H1 (cell line): ENCODE measurements around the gene GABRG3. TPM values are rescaled to one million over a fixed set of nuclear protein-coding genes. Genes with fewer than 3 reads are reported as not detected.

Experiments used
- CTCF ChIA-PET: fragments of 300-600 bp; sonication (Branson Sonifier 250); formaldehyde crosslinking; loops from one replicate; lab custom pipeline; 2021; ENCODE audit not compliant: partially characterized antibody; lab: Charles Lee
- POLR2A ChIA-PET: fragments of 300-600 bp; sonication (Branson Sonifier 250); formaldehyde crosslinking; loops from one replicate; lab custom pipeline; 2021; ENCODE audit warnings: inconsistent platforms; ENCODE audit not compliant: partially characterized antibody; lab: Charles Lee
- DNase-seq, 2 experiments: peaks; one replicate each; pipeline versions ENCODE4 v3.0.0 to v3.0.0-alpha.2; 2010 to 2022; ENCODE audit warnings: low spot score in 2 of 2, low read depth in 1 of 2, mixed read lengths in 1 of 2
- FAIRE-seq: peaks from 2 replicates; lab custom pipeline; 2011; peaks lifted over from hg19 to GRCh38; lab: Jason Lieb, UNC
- H2AFZ ChIP-seq: 2 replicates; pipeline ENCODE4 v1.8.1; 2012; ENCODE audit warnings: low read length, inconsistent platforms
- H2AK5ac ChIP-seq: 2 replicates; pipeline ENCODE4 v1.6.1; 2013; ENCODE audit warnings: low read depth, low read length
- H2BK120ac ChIP-seq: replicated peaks from 2 replicates; pipeline ENCODE3; 2013; ENCODE audit warnings: low read depth, low read length, inconsistent platforms
- H2BK12ac ChIP-seq: 2 replicates; pipeline ENCODE4 v1.6.1; 2013; ENCODE audit warnings: low read depth, low read length
- H2BK15ac ChIP-seq: 2 replicates; pipeline ENCODE4 v1.6.1; 2013; ENCODE audit warnings: low read length
- H2BK20ac ChIP-seq: 2 replicates; pipeline ENCODE4 v1.6.1; 2013; ENCODE audit warnings: low read length
- H2BK5ac ChIP-seq: 2 replicates; pipeline ENCODE4 v1.6.1; 2013; ENCODE audit warnings: low read depth, low read length
- H3K14ac ChIP-seq: 2 replicates; pipeline ENCODE4 v1.6.1; 2013; ENCODE audit warnings: inconsistent platforms; ENCODE audit not compliant: insufficient read length
- H3K18ac ChIP-seq: 2 replicates; pipeline ENCODE4 v1.6.1; 2013; ENCODE audit warnings: low read length; ENCODE audit errors: extremely low read depth
- H3K23ac ChIP-seq: 2 replicates; pipeline ENCODE4 v1.6.1; 2013; ENCODE audit warnings: inconsistent platforms; ENCODE audit not compliant: insufficient read length
- H3K23me2 ChIP-seq: 2 replicates; pipeline ENCODE4 v1.6.1; 2013; ENCODE audit warnings: low read depth, low read length
- H3K27ac ChIP-seq: 2 replicates; pipeline ENCODE4 v1.6.1; 2011; ENCODE audit warnings: low read depth, low read length, inconsistent platforms
- H3K27me3 ChIP-seq, 4 experiments: replicated peaks in 1 of 4; 1 replicate in 1 of 4; 2 replicates in 3 of 4; pipeline versions ENCODE4 v1.6.1 to v1.8.1; 2011 to 2013; ENCODE audit warnings: low read length in 3 of 4, mild to moderate bottlenecking in 3 of 4, inconsistent platforms in 2 of 4, mixed read lengths in 2 of 4, moderate library complexity in 1 of 4; ENCODE audit not compliant: control insufficient read depth in 3 of 4, insufficient read depth in 3 of 4; ENCODE audit errors: extremely low read depth in 1 of 4
- H3K36me3 ChIP-seq, 4 experiments: 2 replicates each; pipeline versions ENCODE4 v1.6.1 to v1.8.1; 2011 to 2013; ENCODE audit warnings: mild to moderate bottlenecking in 4 of 4, low read length in 3 of 4, moderate library complexity in 2 of 4, control low read depth in 1 of 4, inconsistent platforms in 1 of 4; ENCODE audit not compliant: insufficient read depth in 4 of 4, control insufficient read depth in 2 of 4
- H3K4ac ChIP-seq: replicated peaks from 2 replicates; pipeline ENCODE3; 2013; ENCODE audit warnings: low read length, low read depth, mixed read lengths, inconsistent platforms; ENCODE audit not compliant: insufficient read length
- H3K4me1 ChIP-seq, 4 experiments: replicated peaks in 1 of 4; 1 replicate in 1 of 4; 2 replicates in 3 of 4; pipeline versions ENCODE4 v1.6.1 to v1.8.1; 2011 to 2013; ENCODE audit warnings: low read length in 3 of 4, inconsistent platforms in 2 of 4, mixed read lengths in 1 of 4; ENCODE audit not compliant: insufficient read depth in 4 of 4, control insufficient read depth in 3 of 4
- H3K4me2 ChIP-seq, 2 experiments: 2 replicates each; pipeline versions ENCODE4 v1.6.1 to v1.8.1; 2011 to 2013; ENCODE audit warnings: low read depth in 2 of 2, low read length in 2 of 2, control low read depth in 1 of 2, inconsistent platforms in 1 of 2, mild to moderate bottlenecking in 1 of 2; ENCODE audit not compliant: insufficient read depth in 1 of 2
- H3K4me3 ChIP-seq, 4 experiments: fragments of 200-600, 300-600 bp in 1 of 4; sonication (generic), shearing (Covaris generic), sonication (Bioruptor Twin) in 1 of 4; 2 replicates each; pipeline versions ENCODE4 v1.5.1 to v1.8.1; 2011 to 2016; ENCODE audit warnings: low read length in 4 of 4, low read depth in 3 of 4, control low read depth in 2 of 4, inconsistent platforms in 2 of 4, mild to moderate bottlenecking in 2 of 4, mixed read lengths in 1 of 4, moderate library complexity in 1 of 4; ENCODE audit not compliant: insufficient read depth in 2 of 4; ENCODE audit errors: extremely low read depth in 1 of 4
- H3K56ac ChIP-seq: replicated peaks from 2 replicates; pipeline ENCODE3; 2013; ENCODE audit warnings: low read depth, mild to moderate bottlenecking, mixed read lengths, low read length, inconsistent platforms; ENCODE audit not compliant: insufficient read length
- H3K79me1 ChIP-seq: 2 replicates; pipeline ENCODE4 v1.6.1; 2013; ENCODE audit warnings: low read depth, low read length, control low read depth
- H3K79me2 ChIP-seq, 2 experiments: 2 replicates each; pipeline versions ENCODE4 v1.6.1 to v1.8.1; 2012 to 2013; ENCODE audit warnings: low read length in 2 of 2, mild to moderate bottlenecking in 2 of 2, inconsistent platforms in 1 of 2; ENCODE audit not compliant: insufficient read depth in 2 of 2, control insufficient read depth in 1 of 2
- H3K9ac ChIP-seq, 4 experiments: replicated peaks in 1 of 4; 1 replicate in 1 of 4; 2 replicates in 3 of 4; pipeline versions ENCODE4 v1.6.1 to v1.8.1; 2011 to 2013; ENCODE audit warnings: low read depth in 3 of 4, low read length in 3 of 4, control low read depth in 2 of 4, mild to moderate bottlenecking in 2 of 4, moderate library complexity in 2 of 4, inconsistent platforms in 1 of 4; ENCODE audit errors: extremely low read depth in 1 of 4
- H3K9me3 ChIP-seq, 2 experiments: 2 replicates each; pipeline versions ENCODE4 v1.6.1 to v1.8.1; 2012 to 2013; ENCODE audit warnings: mild to moderate bottlenecking in 2 of 2, moderate library complexity in 2 of 2, control low read depth in 1 of 2, inconsistent platforms in 1 of 2, low read depth in 1 of 2, low read length in 1 of 2, mixed read lengths in 1 of 2; ENCODE audit not compliant: insufficient read depth in 2 of 2
- H4K20me1 ChIP-seq, 2 experiments: replicated peaks in 1 of 2; 2 replicates each; pipeline versions ENCODE3 to v1.8.1; 2011 to 2013; ENCODE audit warnings: inconsistent platforms in 2 of 2, low read length in 2 of 2, mild to moderate bottlenecking in 1 of 2; ENCODE audit not compliant: insufficient read depth in 2 of 2, control insufficient read depth in 1 of 2
- H4K5ac ChIP-seq: 2 replicates; pipeline ENCODE4 v1.6.1; 2013; ENCODE audit warnings: low read length, low read depth, mixed read lengths, inconsistent platforms; ENCODE audit not compliant: insufficient read length
- H4K8ac ChIP-seq: 2 replicates; pipeline ENCODE4 v1.8.0; 2013; ENCODE audit warnings: mild to moderate bottlenecking, moderate library complexity, low read length, inconsistent platforms; ENCODE audit not compliant: insufficient read depth; ENCODE audit errors: extremely low read depth
- H4K91ac ChIP-seq: replicated peaks from 2 replicates; pipeline ENCODE3; 2013; ENCODE audit warnings: low read length, mixed read lengths, inconsistent platforms; ENCODE audit not compliant: insufficient read length
- ASH2L ChIP-seq: fragments of 200-600, 300-600 bp; sonication (generic); IDR thresholded peaks from one replicate; pipeline ENCODE4 v1.7.1; 2017; ENCODE audit warnings: low read length
- CHD1 ChIP-seq: IDR thresholded peaks from 2 replicates; pipeline ENCODE4 v1.6.1; 2012; ENCODE audit warnings: low read depth, low read length, improper control_type of control experiment
- CTBP2 ChIP-seq: IDR thresholded peaks from 2 replicates; pipeline ENCODE4 v1.7.0; 2011; ENCODE audit warnings: borderline replicate concordance, mild to moderate bottlenecking, moderate library complexity, mixed read lengths, low read length; ENCODE audit not compliant: insufficient read depth, insufficient read length
- EGR1 ChIP-seq: IDR thresholded peaks from 2 replicates; pipeline ENCODE4 v1.6.1; 2011; ENCODE audit warnings: low read depth, low read length, borderline replicate concordance
- RNF2 ChIP-seq: fragments of 200-900, 300-1000 bp; sonication (generic); IDR thresholded peaks from 2 replicates; pipeline ENCODE4 v1.7.1; 2016; ENCODE audit warnings: borderline replicate concordance, low read depth, mild to moderate bottlenecking, antibody characterized with exemption, low read length; ENCODE audit not compliant: poor library complexity, severe bottlenecking; ENCODE audit errors: missing control alignments
- SIX5 ChIP-seq: IDR thresholded peaks from 2 replicates; pipeline ENCODE4 v1.6.1; 2011; ENCODE audit warnings: mild to moderate bottlenecking, low read depth, low read length
- WGBS, 2 experiments: shearing (Covaris generic) in 1 of 2; methylation state at CpG; one replicate each; pipeline versions ENCODE4 v1.1.6 to v1.1.7; 2013 to 2015; ENCODE audit warnings: low lambda C conversion rate in 2 of 2, mixed read lengths in 2 of 2, inconsistent platforms in 1 of 2, low coverage in 1 of 2, missing lambda C conversion rate in 1 of 2; ENCODE audit not compliant: insufficient replicate concordance in 2 of 2, insufficient coverage in 1 of 2, insufficient read length in 1 of 2; ENCODE audit errors: extremely low coverage in 1 of 2, missing lambda C conversion rate in 1 of 2; 5-methylcytosine and 5-hydroxymethylcytosine counted together
- polyA plus RNA-seq, 7 experiments: library from polyadenylated mRNA; depleted of rRNA in 3 of 7; stranded (reverse) in 5 of 7; unstranded in 2 of 7; fragments of >200 nt in 5 of 7; fragments of 200-250 nt in 2 of 7; gene quantifications; 1 replicate in 5 of 7; 2 replicates in 1 of 7; 4 replicates in 1 of 7; pipeline versions ENCODE4 v1.2.1 to v1.2.3, GENCODE V29; 2011 to 2013; ENCODE audit warnings: missing spikeins in 2 of 7, mixed read lengths in 2 of 7
- total RNA-seq: library from RNA; stranded (reverse); fragmentation: NEBNext Ultra II Directional; extraction: Animal tissue kit (Norgen Biotek cat#: 25700); gene quantifications from 2 replicates; pipeline ENCODE4 v1.2.1, GENCODE V29; 2021
- TF ChIP-seq, protein P1 (sequence below): IDR thresholded peaks from 2 replicates; pipeline ENCODE4 v1.6.1; 2012; ENCODE audit warnings: low read length, inconsistent platforms

The GABRG3 gene
- total and polyA plus RNA-seq, 2 of the 8 experiments (the other 6 are each of a cell fraction or from before 2014, with no cell fraction given): 0.17 to 0.80 TPM

- TF ChIP-seq SIX5: no peak
- no peak for TF ChIP-seq CHD1
- TF ChIP-seq, protein P1, sequence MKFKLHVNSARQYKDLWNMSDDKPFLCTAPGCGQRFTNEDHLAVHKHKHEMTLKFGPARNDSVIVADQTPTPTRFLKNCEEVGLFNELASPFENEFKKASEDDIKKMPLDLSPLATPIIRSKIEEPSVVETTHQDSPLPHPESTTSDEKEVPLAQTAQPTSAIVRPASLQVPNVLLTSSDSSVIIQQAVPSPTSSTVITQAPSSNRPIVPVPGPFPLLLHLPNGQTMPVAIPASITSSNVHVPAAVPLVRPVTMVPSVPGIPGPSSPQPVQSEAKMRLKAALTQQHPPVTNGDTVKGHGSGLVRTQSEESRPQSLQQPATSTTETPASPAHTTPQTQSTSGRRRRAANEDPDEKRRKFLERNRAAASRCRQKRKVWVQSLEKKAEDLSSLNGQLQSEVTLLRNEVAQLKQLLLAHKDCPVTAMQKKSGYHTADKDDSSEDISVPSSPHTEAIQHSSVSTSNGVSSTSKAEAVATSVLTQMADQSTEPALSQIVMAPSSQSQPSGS: no peak
- TF ChIP-seq RNF2: no peak
- TF ChIP-seq EGR1: no peak
- TF ChIP-seq CTBP2: no peak
- no peak for TF ChIP-seq ASH2L
- Histone ChIP-seq H3K23ac (no peak overlapping the region), H2AFZ (no peak overlapping the region), H2BK12ac (no peak overlapping the region), H2AK5ac (no peak overlapping the region), H3K23me2 (no peaks in the 10 kb centered on the region), H3K36me3 (no peaks in the 10 kb centered on the region), H2BK20ac (no peak overlapping the region), H3K4me2 (no peak overlapping the region), H3K9me3 (no peaks in the 10 kb centered on the region), H3K4me1 (no peaks in the 10 kb centered on the region), H4K8ac (peak overlapping the region; percentile 3; the same call in 1 of the 2 replicates), H3K9ac (no peak overlapping the region), H3K14ac (no peak overlapping the region), H3K27ac (no peak overlapping the region), H4K5ac (no peak overlapping the region), H4K91ac (no peak overlapping the region), H4K20me1 (peaks cover 0 to 2% of the 10 kb centered on the region in 2 experiments), H2BK5ac (no peak overlapping the region), H3K56ac (no peak overlapping the region), H2BK120ac (no peak overlapping the region), H2BK15ac (no peak overlapping the region), H3K18ac (no peak overlapping the region), H3K27me3 (no peaks in the 10 kb centered on the region), H3K79me2 (no peaks in the 10 kb centered on the region), H3K4ac (no peak overlapping the region), H3K4me3 (no peak overlapping the region), H3K79me1 (no peaks in the 10 kb centered on the region)
- FAIRE-seq (no peak), DNase-seq (no peak)
- 96% methylated on average over 13 of the region's 13 CpGs; no CpG with 5 or more reads in 1 of the 2 experiments for WGBS, 2 experiments
- ChIA-PET POLR2A (no interaction called here), CTCF (interaction anchor here (1.5 to 2.0 kb wide), 2 partner anchors 10 to 30 kb away, joined by 3 to 8 read pairs; no protein-coding TSS in a partner anchor)
Observed at GRCh38 chr15:27328608-27329007, 357.6 kb downstream of the GABRG3 start.
